ENCODE measurements around the gene PRMT5. TPM values are rescaled to one million over a fixed set of nuclear protein-coding genes. Genes with fewer than 3 reads are reported as not detected.
"Not testable (repeated sequence)": the region's sequence is repeated elsewhere in the genome, so short reads cannot be mapped to it uniquely, and the experiment has no call there.

PRMT5 gene
- total RNA-seq, 1 donor from 2014 or later = 91.1 TPM

DNA sequence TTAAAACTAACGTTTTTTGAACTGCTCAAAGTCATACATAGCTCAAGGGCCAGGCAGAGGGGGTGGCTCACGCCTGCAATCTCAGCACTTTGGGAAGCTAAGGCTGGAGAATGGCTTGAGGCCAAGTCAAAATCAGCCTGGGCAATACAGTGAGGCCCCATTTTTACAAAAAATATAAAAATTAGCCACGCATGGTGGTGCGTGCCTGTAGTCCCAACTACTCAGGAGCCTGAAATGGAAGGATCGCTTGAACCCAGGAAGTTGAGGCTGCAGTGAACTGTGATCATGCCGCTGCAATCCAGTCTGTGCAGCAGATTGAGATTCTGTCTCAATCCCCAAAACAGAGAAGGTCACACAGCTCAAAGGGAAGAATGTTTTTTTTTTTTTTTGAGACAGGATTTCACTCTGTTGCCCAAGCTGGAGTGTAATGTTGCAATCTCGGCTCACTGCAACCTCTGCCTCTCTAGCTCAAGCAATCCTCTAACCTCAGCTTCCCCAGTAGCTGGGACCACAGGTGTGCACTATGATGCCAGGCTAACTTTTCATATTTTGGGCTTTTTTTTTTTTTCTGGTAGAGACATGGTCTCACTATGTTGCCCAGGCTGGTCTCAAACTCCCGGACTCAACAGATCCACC is 13.2 kb downstream of the PRMT5 start:
- FAIRE-seq = no peak
- Histone ChIP-seq H3K36me3 (ENCODE audit: control insufficient read depth, insufficient read depth, low read length) (peaks cover 7% of the 10 kb centered on the region), H3K4me3 (ENCODE audit: low read depth, low read length) (no peak overlapping the region), H3K27me3 (ENCODE audit: control insufficient read depth, insufficient read depth, low read length) (no peaks in the 10 kb centered on the region)
- no peak for DNase-seq (ENCODE audit: low read depth)
- TF ChIP-seq, protein P1, sequence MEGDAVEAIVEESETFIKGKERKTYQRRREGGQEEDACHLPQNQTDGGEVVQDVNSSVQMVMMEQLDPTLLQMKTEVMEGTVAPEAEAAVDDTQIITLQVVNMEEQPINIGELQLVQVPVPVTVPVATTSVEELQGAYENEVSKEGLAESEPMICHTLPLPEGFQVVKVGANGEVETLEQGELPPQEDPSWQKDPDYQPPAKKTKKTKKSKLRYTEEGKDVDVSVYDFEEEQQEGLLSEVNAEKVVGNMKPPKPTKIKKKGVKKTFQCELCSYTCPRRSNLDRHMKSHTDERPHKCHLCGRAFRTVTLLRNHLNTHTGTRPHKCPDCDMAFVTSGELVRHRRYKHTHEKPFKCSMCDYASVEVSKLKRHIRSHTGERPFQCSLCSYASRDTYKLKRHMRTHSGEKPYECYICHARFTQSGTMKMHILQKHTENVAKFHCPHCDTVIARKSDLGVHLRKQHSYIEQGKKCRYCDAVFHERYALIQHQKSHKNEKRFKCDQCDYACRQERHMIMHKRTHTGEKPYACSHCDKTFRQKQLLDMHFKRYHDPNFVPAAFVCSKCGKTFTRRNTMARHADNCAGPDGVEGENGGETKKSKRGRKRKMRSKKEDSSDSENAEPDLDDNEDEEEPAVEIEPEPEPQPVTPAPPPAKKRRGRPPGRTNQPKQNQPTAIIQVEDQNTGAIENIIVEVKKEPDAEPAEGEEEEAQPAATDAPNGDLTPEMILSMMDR (IDR thresholded peaks at IDR 0.05; ENCODE audit: insufficient read depth, low read length, severe bottlenecking) = no peak

DNA sequence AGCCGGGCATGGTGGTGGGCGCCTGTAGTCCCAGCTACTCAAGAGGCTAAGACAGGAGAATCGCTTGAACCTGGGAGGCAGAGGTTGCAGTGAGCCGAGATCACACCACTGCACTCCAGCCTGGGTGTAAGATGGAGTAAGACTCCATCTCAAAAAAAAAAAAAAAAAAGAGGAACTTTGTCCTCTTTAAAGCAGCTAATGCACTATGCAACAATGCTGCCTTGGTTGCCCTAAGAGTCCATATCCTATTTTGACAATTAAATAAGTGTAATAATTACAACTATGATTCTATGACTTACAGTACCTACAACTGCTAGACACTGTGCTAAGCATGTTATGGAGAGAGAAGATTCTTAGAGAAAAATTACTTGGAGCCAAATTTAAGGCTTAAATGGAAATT is 14.3 kb downstream of the PRMT5 start:
- H3K4me3 ChIP-seq (ENCODE audit: low read depth, low read length); FAIRE-seq: not testable (repeated sequence)

DNA sequence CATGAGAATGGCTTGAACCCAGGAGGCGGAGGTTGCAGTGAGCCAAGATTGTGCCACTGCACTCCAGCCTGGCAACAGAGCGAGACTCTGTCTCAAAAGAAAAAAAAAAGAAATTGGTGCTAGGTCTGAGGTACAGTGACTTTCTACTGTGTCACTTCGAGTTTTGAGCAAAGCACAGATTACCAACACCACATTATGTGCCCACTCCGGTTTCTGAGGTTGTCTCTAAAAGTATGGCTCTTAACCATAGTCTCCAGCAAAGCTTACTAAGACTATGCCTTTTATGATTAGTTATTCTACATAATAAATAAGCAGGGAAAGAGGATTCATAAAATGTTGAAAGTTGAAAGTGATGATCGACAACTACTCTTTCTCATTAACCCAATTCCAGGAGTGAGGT is 18.3 kb downstream of the PRMT5 start:
- FAIRE-seq = no peak
- no peak overlapping the region for H3K4me3 ChIP-seq (ENCODE audit: low read depth, low read length)
- no peaks in the 10 kb centered on the region for H3K27me3 ChIP-seq (ENCODE audit: control insufficient read depth, insufficient read depth, low read length)
- DNase-seq (ENCODE audit: low read depth) = no peak
- TF ChIP-seq, protein P1 (IDR thresholded peaks at IDR 0.05; ENCODE audit: insufficient read depth, low read length, severe bottlenecking) = no peak
- H3K36me3 ChIP-seq (ENCODE audit: control insufficient read depth, insufficient read depth, low read length) = peaks cover 5% of the 10 kb centered on the region

More for the DNA sequence above, 14.3 kb downstream of the PRMT5 start:
- DNase-seq (ENCODE audit: low read depth); H3K27me3 ChIP-seq (ENCODE audit: control insufficient read depth, insufficient read depth, low read length); H3K36me3 ChIP-seq (ENCODE audit: control insufficient read depth, insufficient read depth, low read length): not testable (repeated sequence)

DNA sequence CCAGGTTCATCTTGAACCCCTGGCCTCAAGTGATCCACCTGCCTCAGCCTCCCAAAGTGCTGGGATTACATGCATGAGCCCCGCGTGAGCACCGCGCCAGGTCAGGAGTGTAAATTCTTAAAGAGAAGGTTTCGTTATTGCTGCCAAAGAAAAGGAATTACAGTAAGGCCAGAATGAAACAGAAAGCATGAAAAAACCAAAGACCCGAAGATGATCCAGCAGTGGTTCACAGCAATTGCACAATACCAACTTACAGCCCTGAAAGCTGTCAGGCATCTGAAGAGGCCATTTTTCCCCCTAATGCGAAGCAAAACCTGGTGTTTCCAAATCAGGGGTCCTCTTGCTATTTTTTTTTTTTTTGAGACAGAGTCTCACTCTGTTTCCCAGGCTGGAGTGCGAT is 20.6 kb downstream of the PRMT5 start:
- DNase-seq (ENCODE audit: low read depth) (no peak), FAIRE-seq (no peak)
- TF ChIP-seq, protein P1 (IDR thresholded peaks at IDR 0.05; ENCODE audit: insufficient read depth, low read length, severe bottlenecking) = no peak
- Histone ChIP-seq H3K27me3 (ENCODE audit: control insufficient read depth, insufficient read depth, low read length) (no peaks in the 10 kb centered on the region), H3K4me3 (ENCODE audit: low read depth, low read length) (no peak overlapping the region), H3K36me3 (ENCODE audit: control insufficient read depth, insufficient read depth, low read length) (peaks cover 16% of the 10 kb centered on the region)

DNA sequence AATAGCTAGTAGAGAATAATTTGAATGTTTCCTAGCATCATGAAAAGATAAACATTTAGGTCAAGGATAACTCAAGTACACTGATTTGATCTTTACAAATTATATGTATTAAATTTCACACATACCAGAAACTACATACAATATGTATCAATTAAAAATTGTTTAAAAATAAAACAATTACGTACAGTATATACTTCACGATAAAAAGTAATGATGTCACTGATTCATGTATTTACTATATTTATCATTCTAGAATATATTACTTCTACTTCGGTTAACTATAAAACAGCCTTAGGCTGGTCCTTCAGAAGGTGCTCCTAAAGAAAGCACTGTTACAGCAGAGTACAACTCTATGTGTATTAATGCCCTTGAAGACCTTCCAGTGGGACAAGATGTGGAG is 21.7 kb downstream of the PRMT5 start:
- FAIRE-seq = no peak

DNA sequence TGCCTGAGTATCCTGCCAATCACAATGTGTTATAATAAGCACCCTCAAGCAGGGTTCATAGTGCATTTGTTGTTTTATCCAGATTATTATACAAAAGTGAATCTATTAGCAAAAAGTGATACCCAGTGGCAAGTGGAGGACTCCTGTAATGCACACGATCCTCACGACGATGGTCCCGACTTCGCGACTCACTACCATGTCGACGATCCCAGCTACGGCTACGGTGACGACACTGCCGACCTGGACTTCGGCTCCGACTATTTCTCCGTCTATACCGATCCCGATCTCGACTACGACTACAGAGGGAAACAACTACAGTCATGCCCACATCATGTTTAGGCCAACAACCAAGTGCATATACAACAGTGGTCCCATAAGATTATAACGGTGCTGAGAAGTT is 23.1 kb downstream of the PRMT5 start:
- peaks cover 21% of the 10 kb centered on the region for H3K36me3 ChIP-seq (ENCODE audit: control insufficient read depth, insufficient read depth, low read length)
- FAIRE-seq = no peak
- TF ChIP-seq, protein P1 (IDR thresholded peaks at IDR 0.05; ENCODE audit: insufficient read depth, low read length, severe bottlenecking) = no peak
- no peaks in the 10 kb centered on the region for H3K27me3 ChIP-seq (ENCODE audit: control insufficient read depth, insufficient read depth, low read length)
- no peak for DNase-seq (ENCODE audit: low read depth)
- H3K4me3 ChIP-seq (ENCODE audit: low read depth, low read length) = no peak overlapping the region

More for the DNA sequence above, 21.7 kb downstream of the PRMT5 start:
- TF ChIP-seq, protein P1 (IDR thresholded peaks at IDR 0.05; ENCODE audit: insufficient read depth, low read length, severe bottlenecking) = no peak
- Histone ChIP-seq H3K4me3 (ENCODE audit: low read depth, low read length) (no peak overlapping the region), H3K36me3 (ENCODE audit: control insufficient read depth, insufficient read depth, low read length) (peaks cover 19% of the 10 kb centered on the region), H3K27me3 (ENCODE audit: control insufficient read depth, insufficient read depth, low read length) (no peaks in the 10 kb centered on the region)
- no peak for DNase-seq (ENCODE audit: low read depth)
